Cerebellar cortex (tissue), 1 donor: ENCODE measurements around the gene GRK6.

Experiments used
- DNase-seq: peaks from one replicate; pipeline ENCODE4 v3.0.0-alpha.2; 2015; ENCODE audit warnings: low spot score

The GRK6 gene

GRCh38 chr5:177454397-177455035, 28.0 kb downstream of the GRK6 start:
- peak; percentile 82 for DNase-seq

GRCh38 chr5:177455036-177455660, 28.7 kb downstream of the GRK6 start:
- DNase-seq = peak; percentile 83

GRCh38 chr5:177455661-177456590, 29.4 kb downstream of the GRK6 start:
- peak; percentile 92 for DNase-seq

- no peak for DNase-seq
Measured at GRCh38 chr5:177456591-177456964, 30.1 kb downstream of the GRK6 start.

GRCh38 chr5:177456976-177457851, 30.7 kb downstream of the GRK6 start:
- DNase-seq = peak; percentile 100

- no peak for DNase-seq
Measured at GRCh38 chr5:177457852-177458681, 31.6 kb downstream of the GRK6 start.

- DNase-seq = peak; percentile 75
Measured at GRCh38 chr5:177458912-177459350, 32.5 kb downstream of the GRK6 start.

- DNase-seq = no peak
Measured at GRCh38 chr5:177459357-177459756, 32.9 kb downstream of the GRK6 start.

GRCh38 chr5:177459819-177460628, 33.5 kb downstream of the GRK6 start:
- DNase-seq = no peak

GRCh38 chr5:177462021-177462670, 35.7 kb downstream of the GRK6 start:
- DNase-seq = no peak

GRCh38 chr5:177465044-177465443, 38.6 kb downstream of the GRK6 start:
- DNase-seq = no peak

GRCh38 chr5:177466861-177467260, 40.4 kb downstream of the GRK6 start:
- no peak for DNase-seq

GRCh38 chr5:177467436-177467835, 41.0 kb downstream of the GRK6 start:
- DNase-seq = no peak

GRCh38 chr5:177468329-177468684, 41.8 kb downstream of the GRK6 start:
- no peak for DNase-seq

GRCh38 chr5:177468685-177469628, 42.5 kb downstream of the GRK6 start:
- peak; percentile 87 for DNase-seq

GRCh38 chr5:177469750-177470525, 43.5 kb downstream of the GRK6 start:
- no peak for DNase-seq

- no peak for DNase-seq
Measured at GRCh38 chr5:177470759-177471536, 44.5 kb downstream of the GRK6 start.
